Activated CD4-positive, alpha-beta T cell treated with anti-CD3 and anti-CD28 coated beads for 48 hours (primary cell): ENCODE data around the gene WSCD1.

Experiments used
- DNase-seq: peaks from one replicate; pipeline ENCODE4 v3.0.0-alpha.2; 2020

Gene WSCD1

GRCh38 chr17:6088141-6088540, 18.0 kb downstream of the WSCD1 start:
- no peak for DNase-seq

GRCh38 chr17:6090253-6090652, 20.1 kb downstream of the WSCD1 start:
- no peak for DNase-seq

GRCh38 chr17:6092182-6092902, 22.2 kb downstream of the WSCD1 start:
- no peak for DNase-seq

GRCh38 chr17:6092903-6093468, 22.8 kb downstream of the WSCD1 start:
- no peak for DNase-seq

GRCh38 chr17:6094453-6094852, 24.3 kb downstream of the WSCD1 start:
- DNase-seq, result no peak

GRCh38 chr17:6094926-6095325, 24.7 kb downstream of the WSCD1 start:
- DNase-seq, result no peak

GRCh38 chr17:6095501-6095900, 25.3 kb downstream of the WSCD1 start:
- DNase-seq, result no peak

GRCh38 chr17:6096201-6097004, 26.2 kb downstream of the WSCD1 start:
- DNase-seq, result no peak

GRCh38 chr17:6097005-6097279, 26.8 kb downstream of the WSCD1 start:
- no peak for DNase-seq

- DNase-seq, result no peak
Observed at GRCh38 chr17:6098050-6098822, 28.1 kb downstream of the WSCD1 start.

GRCh38 chr17:6098823-6099180, 28.6 kb downstream of the WSCD1 start:
- DNase-seq, result no peak

GRCh38 chr17:6099492-6099891, 29.3 kb downstream of the WSCD1 start:
- no peak for DNase-seq

- DNase-seq, result no peak
Observed at GRCh38 chr17:6100146-6100545, 30.0 kb downstream of the WSCD1 start.

GRCh38 chr17:6100891-6101500, 30.8 kb downstream of the WSCD1 start:
- no peak for DNase-seq

- DNase-seq, result no peak
Observed at GRCh38 chr17:6101706-6102105, 31.5 kb downstream of the WSCD1 start.

- DNase-seq, result no peak
Observed at GRCh38 chr17:6102615-6103014, 32.4 kb downstream of the WSCD1 start.

- no peak for DNase-seq
Observed at GRCh38 chr17:6104956-6105648, 34.9 kb downstream of the WSCD1 start.

GRCh38 chr17:6105649-6106007, 35.4 kb downstream of the WSCD1 start:
- DNase-seq, result no peak

GRCh38 chr17:6106212-6106611, 36.0 kb downstream of the WSCD1 start:
- no peak for DNase-seq

- DNase-seq, result no peak
Observed at GRCh38 chr17:6107791-6108190, 37.6 kb downstream of the WSCD1 start.

- no peak for DNase-seq
Observed at GRCh38 chr17:6108382-6108781, 38.2 kb downstream of the WSCD1 start.

- DNase-seq, result no peak
Observed at GRCh38 chr17:6108987-6109386, 38.8 kb downstream of the WSCD1 start.

- no peak for DNase-seq
Observed at GRCh38 chr17:6109536-6109935, 39.4 kb downstream of the WSCD1 start.
